Endothelial cell of umbilical vein (primary cell): ENCODE results near the gene CCDC190. TPM values are rescaled to one million over a fixed set of nuclear protein-coding genes. Genes with fewer than 3 reads are reported as not detected.

Source experiments
- BruUV-seq: library from RNA; stranded (reverse); fragments of 400-500 nt; replicated peaks from 2 replicates; lab custom pipeline; 2021; lab: Mats Ljungman, UMichigan
- CTCF ChIA-PET: fragments of 300-600, 350-600 bp; sonication (Branson Sonifier 250); formaldehyde crosslinking; loops from one replicate; lab custom pipeline; 2021; ENCODE audit warnings: antibody characterized with exemption, inconsistent platforms; lab: Charles Lee
- POLR2A ChIA-PET: fragments of 300-600, 350-600 bp; sonication (Branson Sonifier 250); formaldehyde crosslinking; loops from one replicate; lab custom pipeline; 2021; ENCODE audit warnings: antibody characterized with exemption, inconsistent platforms; lab: Charles Lee
- DNase-seq: peaks from one replicate; pipeline ENCODE4 v3.0.0-alpha.2; 2011; ENCODE audit warnings: low read depth, low spot score
- FAIRE-seq: peaks from 2 replicates; lab custom pipeline; 2011; peaks lifted over from hg19 to GRCh38; lab: Jason Lieb, UNC
- H2AFZ ChIP-seq: 2 replicates; pipeline ENCODE4 v1.6.0; 2012; ENCODE audit warnings: low read depth, low read length, control low read depth, inconsistent platforms
- H3K27ac ChIP-seq: 2 replicates; pipeline ENCODE4 v1.5.1; 2011; ENCODE audit warnings: low read depth, mild to moderate bottlenecking, control low read depth, low read length, moderate library complexity; ENCODE audit not compliant: insufficient read depth
- H3K27me3 ChIP-seq, 2 experiments: 2 replicates each; pipeline versions ENCODE4 v1.6.0 to v1.6.1; 2011; ENCODE audit warnings: low read length in 2 of 2, mixed read lengths in 1 of 2; ENCODE audit not compliant: control insufficient read depth in 2 of 2, insufficient read depth in 2 of 2
- H3K36me3 ChIP-seq, 2 experiments: 2 replicates in 1 of 2; 3 replicates in 1 of 2; pipeline ENCODE4 v1.5.1; 2011; ENCODE audit warnings: low read length in 2 of 2, mild to moderate bottlenecking in 1 of 2, moderate library complexity in 1 of 2; ENCODE audit not compliant: control insufficient read depth in 2 of 2, insufficient read depth in 2 of 2; ENCODE audit errors: extremely low read depth in 1 of 2
- H3K4me1 ChIP-seq: 3 replicates; pipeline ENCODE4 v1.5.1; 2011; ENCODE audit warnings: mild to moderate bottlenecking, low read length; ENCODE audit not compliant: control insufficient read depth, insufficient read depth; ENCODE audit errors: extremely low read depth
- H3K4me2 ChIP-seq: 2 replicates; pipeline ENCODE4 v1.6.1; 2011; ENCODE audit warnings: low read length, control low read depth, mixed read lengths; ENCODE audit not compliant: insufficient read depth
- H3K4me3 ChIP-seq, 3 experiments: fragments of 200-600 bp in 1 of 3; sonication (generic), shearing (Covaris generic) in 1 of 3; replicated peaks in 1 of 3; 2 replicates each; pipeline ENCODE4 v1.5.1; 2011 to 2016; ENCODE audit warnings: control low read depth in 3 of 3, low read length in 3 of 3, mild to moderate bottlenecking in 2 of 3, inconsistent platforms in 1 of 3, low read depth in 1 of 3, moderate library complexity in 1 of 3; ENCODE audit not compliant: insufficient read depth in 1 of 3
- H3K79me2 ChIP-seq: 2 replicates; pipeline ENCODE4 v1.6.0; 2012; ENCODE audit warnings: low read length, inconsistent platforms; ENCODE audit not compliant: control insufficient read depth, insufficient read depth
- H3K9ac ChIP-seq: replicated peaks from 2 replicates; pipeline ENCODE3; 2011; ENCODE audit warnings: low read length, control low read depth; ENCODE audit not compliant: insufficient read depth; ENCODE audit errors: extremely low read depth
- H3K9me1 ChIP-seq: replicated peaks from 3 replicates; pipeline ENCODE4 v1.6.0; 2011; ENCODE audit warnings: mild to moderate bottlenecking, low read length; ENCODE audit not compliant: control insufficient read depth, insufficient read depth; ENCODE audit errors: extremely low read depth
- H3K9me3 ChIP-seq: replicated peaks from 2 replicates; pipeline ENCODE4 v1.5.1; 2012; ENCODE audit warnings: low read length, inconsistent platforms; ENCODE audit not compliant: control insufficient read depth, insufficient read depth
- H4K20me1 ChIP-seq: replicated peaks from 2 replicates; pipeline ENCODE3; 2011; ENCODE audit warnings: mild to moderate bottlenecking, low read length; ENCODE audit not compliant: control insufficient read depth, insufficient read depth; ENCODE audit errors: extremely low read depth
- EZH2 ChIP-seq: IDR thresholded peaks from 2 replicates; pipeline ENCODE4 v1.6.1; 2012; ENCODE audit warnings: borderline replicate concordance, low read depth, mild to moderate bottlenecking, moderate library complexity, low read length, inconsistent platforms; ENCODE audit not compliant: severe bottlenecking
- FOS ChIP-seq: IDR thresholded peaks from 2 replicates; pipeline ENCODE4 v1.6.1; 2011; ENCODE audit warnings: mild to moderate bottlenecking, low read length, moderate library complexity, borderline replicate concordance; ENCODE audit not compliant: insufficient read depth
- GATA2 ChIP-seq: IDR thresholded peaks from 2 replicates; pipeline ENCODE4 v1.7.0; 2011; ENCODE audit warnings: low read depth, mild to moderate bottlenecking, moderate library complexity, mixed read lengths, low read length; ENCODE audit not compliant: insufficient read length, insufficient read depth
- JUN ChIP-seq: IDR thresholded peaks from 2 replicates; pipeline ENCODE4 v1.6.1; 2011; ENCODE audit warnings: borderline replicate concordance, low read depth; ENCODE audit not compliant: insufficient read length, insufficient read depth
- MYC ChIP-seq: IDR thresholded peaks from one replicate; pipeline ENCODE4 v1.6.1; 2011; ENCODE audit warnings: mild to moderate bottlenecking, low read depth, low read length
- POLR2A ChIP-seq: IDR thresholded peaks from 2 replicates; pipeline ENCODE4 v1.6.1; 2012; ENCODE audit warnings: low read depth, mild to moderate bottlenecking, control low read depth, low read length
- POLR2AphosphoS5 ChIP-seq: IDR thresholded peaks from 2 replicates; pipeline ENCODE4 v1.6.1; 2012; ENCODE audit warnings: low read depth, mild to moderate bottlenecking, control low read depth, low read length, moderate library complexity; ENCODE audit not compliant: insufficient read depth
- dilution Hi-C: fragments of 300-500 bp; cut with MboI; formaldehyde crosslinking; loops from one replicate; pipeline ENCODE4 v1.15.0; 2019; ENCODE audit warnings: low sequenced_read_pairs; ENCODE audit not compliant: extremely low pct_ligation_motif_present
- intact Hi-C: fragments of 100-400 bp; cut with micrococcal nuclease; formaldehyde crosslinking; loops from one replicate; pipeline ENCODE4 v1.10.0; 2022
- polyA plus RNA-seq, 4 experiments: library from polyadenylated mRNA; depleted of rRNA in 3 of 4; stranded (reverse) in 3 of 4; unstranded in 1 of 4; fragments of >200 nt; gene quantifications; 2 replicates each; pipeline versions ENCODE4 v1.2.1 to v1.2.3, GENCODE V29; 2011 to 2012; ENCODE audit warnings: missing spikeins in 1 of 4
- total RNA-seq: library from RNA; stranded (reverse); gene quantifications from 2 replicates; pipeline ENCODE4 v1.2.3, GENCODE V29; 2021
- TF ChIP-seq, protein P1 (sequence below): IDR thresholded peaks from 2 replicates; pipeline ENCODE4 v1.6.1; 2011; ENCODE audit not compliant: insufficient read depth, insufficient read length
- TF ChIP-seq, protein P2 (sequence below), 2 donors: IDR thresholded peaks; 1 replicate in 1 of 2; 2 replicates in 1 of 2; pipeline ENCODE4 v1.5.1; 2011; ENCODE audit warnings: low read length in 2 of 2, mild to moderate bottlenecking in 2 of 2, moderate library complexity in 2 of 2, control low read depth in 1 of 2, inconsistent platforms in 1 of 2, low read depth in 1 of 2; ENCODE audit not compliant: insufficient read depth in 1 of 2; ENCODE audit errors: extremely low read depth in 1 of 2

The CCDC190 gene
- total and polyA plus RNA-seq, 2 donors (not counting 3 experiments of a cell fraction or from before 2014, with no cell fraction given): 3.7 to 9.0 TPM

DNA sequence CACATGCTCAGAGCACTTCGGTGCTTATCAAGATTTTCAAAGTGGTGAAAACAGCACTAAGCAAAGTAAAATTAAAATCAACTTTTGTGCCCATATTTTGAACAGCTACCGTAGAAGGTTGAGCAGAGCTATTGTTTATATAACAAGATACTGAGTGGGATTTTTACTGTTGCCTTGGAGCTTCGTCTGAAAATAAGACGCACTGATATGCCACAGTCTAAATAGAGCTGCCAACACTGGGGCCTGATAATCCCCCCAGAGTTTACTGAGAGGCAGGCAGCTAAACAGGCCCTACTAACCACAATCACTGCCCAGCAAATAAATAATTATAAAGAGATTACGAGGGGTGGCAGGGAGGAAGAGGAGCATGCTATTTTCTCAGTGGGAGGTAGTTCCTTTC lies 650 bp upstream of the CCDC190 start:
- Histone ChIP-seq H3K79me2 (no peaks in the 10 kb centered on the region), H3K27ac (no peak overlapping the region), H3K9ac (no peak overlapping the region), H3K36me3 (no peaks in the 10 kb centered on the region), H4K20me1 (no peaks in the 10 kb centered on the region), H3K27me3 (no peaks in the 10 kb centered on the region), H3K4me3 (no peak overlapping the region), H3K9me1 (no peaks in the 10 kb centered on the region), H3K4me2 (no peak overlapping the region), H3K4me1 (peaks cover 24% of the 10 kb centered on the region), H2AFZ (no peak overlapping the region), H3K9me3 (no peaks in the 10 kb centered on the region)
- CTCF ChIA-PET: interaction anchor here (1.0 to 9.7 kb wide), 6 partner anchors 8 to 455 kb away, joined by 3 to 65 read pairs (median 6); no protein-coding TSS in a partner anchor
- POLR2A ChIA-PET: no interaction called here
- FAIRE-seq (no peak), DNase-seq (no peak)
- TF ChIP-seq, protein P1, sequence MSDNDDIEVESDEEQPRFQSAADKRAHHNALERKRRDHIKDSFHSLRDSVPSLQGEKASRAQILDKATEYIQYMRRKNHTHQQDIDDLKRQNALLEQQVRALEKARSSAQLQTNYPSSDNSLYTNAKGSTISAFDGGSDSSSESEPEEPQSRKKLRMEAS: no peak
- TF ChIP-seq FOS (no peak), JUN (no peak), GATA2 (no peak), POLR2AphosphoS5 (no peak), MYC (no peak), POLR2A (no peak), EZH2 (no peak)
- TF ChIP-seq, protein P2, sequence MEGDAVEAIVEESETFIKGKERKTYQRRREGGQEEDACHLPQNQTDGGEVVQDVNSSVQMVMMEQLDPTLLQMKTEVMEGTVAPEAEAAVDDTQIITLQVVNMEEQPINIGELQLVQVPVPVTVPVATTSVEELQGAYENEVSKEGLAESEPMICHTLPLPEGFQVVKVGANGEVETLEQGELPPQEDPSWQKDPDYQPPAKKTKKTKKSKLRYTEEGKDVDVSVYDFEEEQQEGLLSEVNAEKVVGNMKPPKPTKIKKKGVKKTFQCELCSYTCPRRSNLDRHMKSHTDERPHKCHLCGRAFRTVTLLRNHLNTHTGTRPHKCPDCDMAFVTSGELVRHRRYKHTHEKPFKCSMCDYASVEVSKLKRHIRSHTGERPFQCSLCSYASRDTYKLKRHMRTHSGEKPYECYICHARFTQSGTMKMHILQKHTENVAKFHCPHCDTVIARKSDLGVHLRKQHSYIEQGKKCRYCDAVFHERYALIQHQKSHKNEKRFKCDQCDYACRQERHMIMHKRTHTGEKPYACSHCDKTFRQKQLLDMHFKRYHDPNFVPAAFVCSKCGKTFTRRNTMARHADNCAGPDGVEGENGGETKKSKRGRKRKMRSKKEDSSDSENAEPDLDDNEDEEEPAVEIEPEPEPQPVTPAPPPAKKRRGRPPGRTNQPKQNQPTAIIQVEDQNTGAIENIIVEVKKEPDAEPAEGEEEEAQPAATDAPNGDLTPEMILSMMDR (IDR thresholded peaks at IDR 0.05; ENCODE audit: extremely low read depth in 1 of 2, insufficient read depth in 1 of 2, low read depth in 1 of 2, low read length in 2 of 2): no peak
- dilution Hi-C loops (loop anchor here (25.0 kb wide), 1 partner anchor 201 kb away; the partner anchor contains the start of gene RGS4), intact Hi-C loops (no loop called here)
- no TSS peak for BruUV-seq
